ENCODE data around the gene TACSTD2. TPM values are rescaled to one million over a fixed set of nuclear protein-coding genes. Genes with fewer than 3 reads are reported as not detected.

Gene TACSTD2
- 37.7 and 61.6 TPM in 2 replicates for total RNA-seq

GRCh38 chr1:58576727-58577653 is at the start of gene TACSTD2:
Gene TACSTD2 (minus strand): TSS chr1:58577252. CDS start chr1:58577156, 96 bp downstream.

GRCh38 chr1:58546520-58547308 is 30.3 kb downstream of the TACSTD2 start, which contains the start of gene OMA1:
Gene OMA1 (minus strand): TSS chr1:58546726. CDS start chr1:58539294, 7,432 bp downstream.

Other genes starting within 250 kb of the TACSTD2 start
- 17.3 and 18.0 TPM in 2 replicates for gene OMA1, start 30.5 kb downstream of the TACSTD2 start, total RNA-seq
- gene MYSM1, start 122.8 kb upstream of the TACSTD2 start, total RNA-seq: 20.8 and 25.1 TPM in 2 replicates
- gene JUN, start 206.8 kb upstream of the TACSTD2 start, total RNA-seq: 438 and 728 TPM in 2 replicates

Data from placental epithelial cell (primary cell).